Ascending aorta (tissue), 2 donors: ENCODE data around the gene FRYL. TPM values are rescaled to one million over a fixed set of nuclear protein-coding genes. Genes with fewer than 3 reads are reported as not detected.
A peak's percentile ranks its signal among the peaks of the same experiment; 100 is the strongest.

Source experiments
- DNase-seq, 2 donors: peaks; one replicate each; pipeline ENCODE4 v3.0.0-alpha.2; 2019; ENCODE audit warnings: low spot score in 2 of 2
- H3K27ac ChIP-seq, 2 donors: fragments of 200-600 bp; sonication (generic); one replicate each; pipeline ENCODE4 v1.5.1; 2016 to 2017; ENCODE audit warnings: mild to moderate bottlenecking in 1 of 2
- H3K27me3 ChIP-seq: fragments of 200-600 bp; sonication (generic); one replicate; pipeline ENCODE4 v1.5.1; 2017
- H3K36me3 ChIP-seq, 2 donors: fragments of 200-600 bp; sonication (generic); one replicate each; pipeline ENCODE4 v1.5.1; 2016
- H3K4me1 ChIP-seq, 2 donors: fragments of 200-600 bp; sonication (generic); one replicate each; pipeline ENCODE4 v1.5.1; 2016 to 2017; ENCODE audit warnings: mild to moderate bottlenecking in 1 of 2
- H3K4me3 ChIP-seq, 2 donors: fragments of 200-600 bp; sonication (generic); one replicate each; pipeline ENCODE4 v1.5.1; 2016 to 2017; ENCODE audit warnings: mild to moderate bottlenecking in 1 of 2
- H3K9me3 ChIP-seq, 2 donors: fragments of 200-600 bp; sonication (generic); one replicate each; pipeline ENCODE4 v1.5.1; 2016
- intact Hi-C: fragments of 100-400 bp; cut with DNase I; formaldehyde crosslinking; loops from one replicate; pipeline ENCODE4 v1.15.1; 2023
- total RNA-seq: library from RNA; depleted of rRNA; stranded (reverse); fragments of >200 nt; gene quantifications from one replicate; pipeline ENCODE4 v1.1.0, GENCODE V29; 2016
- TF ChIP-seq, protein P1 (sequence below), 3 experiments: fragments of 200-600 bp in 2 of 3; fragments of 450-650 bp in 1 of 3; sonication (generic) in 2 of 3; IDR thresholded peaks; one replicate each; pipeline ENCODE4 v1.5.1; 2016 to 2019; ENCODE audit warnings: antibody characterized with exemption in 3 of 3, mild to moderate bottlenecking in 1 of 3, moderate library complexity in 1 of 3

The FRYL gene
- total RNA-seq, 1 donor from 2014 or later: 40.6 TPM

DNA sequence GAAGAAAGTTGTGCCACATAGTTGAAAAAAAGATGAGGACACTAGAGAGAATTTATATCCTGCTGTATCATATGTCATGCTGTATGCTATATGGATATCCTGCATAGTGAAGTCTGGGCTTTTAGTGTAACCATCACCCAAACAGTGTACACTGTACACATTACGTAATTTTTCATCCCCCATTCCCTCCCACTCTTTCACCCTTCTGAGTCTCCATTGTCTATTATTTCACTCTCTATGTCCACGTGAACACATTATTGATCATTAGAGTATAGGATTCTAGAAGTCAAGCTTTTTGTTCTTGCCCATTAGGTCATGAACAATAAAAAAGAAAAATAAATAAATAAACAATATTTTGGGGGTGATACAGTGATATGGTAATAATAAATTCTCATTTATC, 18.0 kb upstream of the FRYL start:
- intact Hi-C loops: loop anchor here (10.0 kb wide), 1 partner anchor 453 kb away; the partner anchor contains the start of gene SLAIN2
- Histone ChIP-seq H3K9me3 (no peaks in the 10 kb centered on the region), H3K27me3 (no peaks in the 10 kb centered on the region), H3K4me3 (no peak overlapping the region), H3K27ac (peak overlapping the region; percentile 33 to 59), H3K4me1 (peaks cover 8 to 44% of the 10 kb centered on the region in 2 donors), H3K36me3 (no peaks in the 10 kb centered on the region)
- TF ChIP-seq, protein P1, sequence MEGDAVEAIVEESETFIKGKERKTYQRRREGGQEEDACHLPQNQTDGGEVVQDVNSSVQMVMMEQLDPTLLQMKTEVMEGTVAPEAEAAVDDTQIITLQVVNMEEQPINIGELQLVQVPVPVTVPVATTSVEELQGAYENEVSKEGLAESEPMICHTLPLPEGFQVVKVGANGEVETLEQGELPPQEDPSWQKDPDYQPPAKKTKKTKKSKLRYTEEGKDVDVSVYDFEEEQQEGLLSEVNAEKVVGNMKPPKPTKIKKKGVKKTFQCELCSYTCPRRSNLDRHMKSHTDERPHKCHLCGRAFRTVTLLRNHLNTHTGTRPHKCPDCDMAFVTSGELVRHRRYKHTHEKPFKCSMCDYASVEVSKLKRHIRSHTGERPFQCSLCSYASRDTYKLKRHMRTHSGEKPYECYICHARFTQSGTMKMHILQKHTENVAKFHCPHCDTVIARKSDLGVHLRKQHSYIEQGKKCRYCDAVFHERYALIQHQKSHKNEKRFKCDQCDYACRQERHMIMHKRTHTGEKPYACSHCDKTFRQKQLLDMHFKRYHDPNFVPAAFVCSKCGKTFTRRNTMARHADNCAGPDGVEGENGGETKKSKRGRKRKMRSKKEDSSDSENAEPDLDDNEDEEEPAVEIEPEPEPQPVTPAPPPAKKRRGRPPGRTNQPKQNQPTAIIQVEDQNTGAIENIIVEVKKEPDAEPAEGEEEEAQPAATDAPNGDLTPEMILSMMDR (IDR thresholded peaks at IDR 0.05): no peak
- DNase-seq: no peak

DNA sequence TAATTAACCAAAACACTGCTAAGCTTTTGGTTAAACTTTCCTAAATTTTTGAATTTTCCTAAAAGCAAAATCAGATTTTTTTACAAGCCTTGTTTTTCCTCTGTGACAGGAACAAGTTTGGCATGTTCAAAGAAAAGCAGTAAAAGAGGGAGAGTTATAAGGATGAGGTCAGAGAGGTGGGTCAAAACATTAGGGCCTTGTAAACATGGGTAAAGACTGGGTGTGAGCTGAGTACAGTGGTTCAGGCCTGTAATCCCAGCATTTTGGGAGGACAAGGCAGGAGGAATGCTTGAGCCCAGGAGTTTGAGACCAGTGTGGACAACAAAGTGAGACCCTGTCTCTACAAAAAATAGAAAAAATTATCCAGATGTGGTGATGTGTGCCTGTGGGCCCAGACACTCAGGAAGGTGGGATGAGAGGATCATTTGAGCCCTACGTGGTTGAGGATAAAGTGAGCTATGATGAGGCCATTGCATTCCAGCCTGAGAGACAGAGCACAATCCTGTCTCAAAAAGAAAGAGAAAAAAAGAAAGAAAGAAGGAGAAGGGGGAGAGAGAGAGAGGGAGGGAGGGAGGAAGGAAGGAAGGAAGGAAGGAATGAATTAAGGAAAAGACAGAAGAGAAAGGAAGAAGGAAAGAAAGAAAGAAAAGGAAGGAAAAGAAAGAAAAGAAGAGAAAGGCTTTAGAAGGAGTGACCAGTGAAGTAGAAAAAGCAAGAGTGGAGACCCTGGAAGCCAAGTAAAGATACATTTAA, 17.0 kb upstream of the FRYL start:
- Histone ChIP-seq H3K27me3 (no peaks in the 10 kb centered on the region), H3K9me3 (no peaks in the 10 kb centered on the region), H3K4me3 (no peak overlapping the region), H3K36me3 (no peaks in the 10 kb centered on the region), H3K4me1 (peaks cover 5 to 46% of the 10 kb centered on the region in 2 donors), H3K27ac (peak overlapping the region; percentile 22 to 63)
- intact Hi-C loops: loop anchor here (10.0 kb wide), 1 partner anchor 452 kb away; the partner anchor contains the start of gene SLAIN2
- no peak for DNase-seq
- TF ChIP-seq, protein P1 (IDR thresholded peaks at IDR 0.05): no peak

DNA sequence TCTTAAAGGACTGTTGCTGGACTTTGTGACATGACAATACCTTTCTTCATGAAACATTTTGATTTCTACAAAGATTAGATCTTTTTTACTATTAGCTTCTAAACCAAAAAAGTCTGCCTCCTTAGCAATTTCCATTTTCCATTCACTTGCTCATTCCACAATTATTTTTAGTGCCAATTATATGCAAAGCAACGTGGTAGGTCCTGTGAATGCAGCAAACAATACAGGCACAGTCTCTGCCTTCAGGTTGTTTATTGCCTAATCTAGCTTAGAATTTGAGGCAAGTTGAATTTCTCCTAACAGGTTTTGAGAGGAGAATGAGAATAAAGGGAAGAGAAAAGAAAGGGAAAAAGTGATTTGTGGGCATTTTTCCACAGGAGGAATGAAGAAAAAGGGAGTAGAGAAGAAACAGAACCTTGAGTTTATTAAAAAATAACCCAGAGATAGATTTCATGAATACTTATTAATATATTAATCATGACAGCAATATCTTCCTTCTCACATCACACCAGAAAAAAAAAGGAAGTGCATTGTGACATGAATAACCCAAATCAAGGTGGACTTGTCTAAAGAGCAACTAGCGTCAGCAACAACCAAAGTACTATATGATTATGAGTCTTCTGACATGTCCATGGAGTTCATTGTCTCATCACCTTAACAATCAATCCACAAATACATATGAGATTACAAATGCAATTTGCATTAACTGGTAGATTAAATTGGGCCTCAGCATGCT, 16.3 kb upstream of the FRYL start:
- H3K36me3 ChIP-seq: no peaks in the 10 kb centered on the region
- no peak for DNase-seq
- no peaks in the 10 kb centered on the region for H3K9me3 ChIP-seq
- intact Hi-C loops: loop anchor here (10.0 kb wide), 1 partner anchor 452 kb away; the partner anchor contains the start of gene SLAIN2
- no peak overlapping the region for H3K4me3 ChIP-seq
- H3K4me1 ChIP-seq: peaks cover 2 to 49% of the 10 kb centered on the region in 2 donors
- TF ChIP-seq, protein P1 (IDR thresholded peaks at IDR 0.05): no peak
- no peaks in the 10 kb centered on the region for H3K27me3 ChIP-seq
- H3K27ac ChIP-seq: peak overlapping the region; percentile 15 to 62

DNA sequence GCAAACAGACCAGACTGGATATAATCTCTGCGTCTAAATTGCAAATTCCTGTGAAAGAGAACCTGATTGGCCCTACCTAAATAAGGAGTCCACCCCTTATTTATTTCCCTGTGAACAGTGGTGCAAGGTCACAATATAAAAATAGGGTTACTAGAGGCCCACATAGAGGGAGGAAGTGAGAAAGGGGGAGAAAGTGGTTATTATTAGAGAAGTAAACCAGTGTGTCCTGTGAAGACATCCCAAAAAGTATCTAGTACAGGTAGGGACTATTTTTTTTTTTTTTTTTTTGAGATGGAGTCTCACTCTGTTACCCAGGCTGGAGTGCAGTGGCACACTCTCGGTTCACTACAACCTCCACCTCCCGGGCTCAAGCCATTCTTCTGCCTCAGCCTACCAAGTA, 15.0 kb upstream of the FRYL start:
- Histone ChIP-seq H3K9me3 (no peaks in the 10 kb centered on the region), H3K4me3 (no peak overlapping the region), H3K27me3 (no peaks in the 10 kb centered on the region), H3K4me1 (peaks cover 0 to 44% of the 10 kb centered on the region in 2 donors), H3K27ac (peak overlapping the region in 1 of 2 donors; percentile 62), H3K36me3 (no peaks in the 10 kb centered on the region)
- DNase-seq: no peak
- intact Hi-C loops: loop anchor here (10.0 kb wide), 1 partner anchor 450 kb away; the partner anchor contains the start of gene SLAIN2
- TF ChIP-seq, protein P1 (IDR thresholded peaks at IDR 0.05): no peak

DNA sequence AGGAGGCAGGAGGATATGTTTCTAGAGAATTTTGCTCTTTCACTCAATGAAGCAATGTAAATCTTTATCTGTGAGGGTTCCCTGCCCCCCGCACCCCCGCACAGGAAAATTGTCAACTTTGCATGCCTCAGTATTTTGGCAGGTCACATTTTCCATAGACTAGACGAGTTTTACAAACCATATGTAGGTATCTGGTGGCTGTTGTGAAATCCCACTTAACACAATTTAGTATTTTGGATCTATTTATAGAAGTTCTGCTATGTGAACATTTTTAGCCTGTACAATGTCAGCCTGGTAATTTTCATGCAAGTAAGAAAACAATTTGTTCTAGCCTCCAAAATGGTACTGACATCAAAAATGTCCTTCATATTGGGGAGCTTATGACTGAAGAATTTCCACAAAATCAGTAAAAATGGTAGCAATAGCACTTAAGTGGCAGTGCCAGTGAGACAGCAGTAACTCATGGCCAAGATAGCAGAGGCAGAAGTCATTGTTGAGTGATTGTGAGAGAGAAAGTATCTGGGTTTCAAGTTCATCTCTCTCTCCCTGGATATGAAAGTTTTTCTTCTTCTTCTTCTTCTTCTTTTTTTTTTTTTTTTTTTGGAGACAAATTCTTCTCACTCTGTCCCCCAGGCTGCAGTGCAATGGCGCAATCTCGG, 12.4 kb upstream of the FRYL start:
- DNase-seq: no peak
- intact Hi-C loops: loop anchor here (10.0 kb wide), 1 partner anchor 448 kb away; the partner anchor contains the start of gene SLAIN2
- peak overlapping the region; percentile 62 to 70 for H3K27ac ChIP-seq

More for the DNA sequence above, 12.4 kb upstream of the FRYL start:
- H3K36me3 ChIP-seq: no peaks in the 10 kb centered on the region
- no peak overlapping the region for H3K4me3 ChIP-seq
- TF ChIP-seq, protein P1 (IDR thresholded peaks at IDR 0.05): no peak
- no peaks in the 10 kb centered on the region for H3K9me3 ChIP-seq
- H3K27me3 ChIP-seq: no peaks in the 10 kb centered on the region
- peaks cover 0 to 34% of the 10 kb centered on the region in 2 donors for H3K4me1 ChIP-seq
